HG03135 (cell line): ENCODE results near the gene TMEM88.
"Not testable (repeated sequence)": the region's sequence is repeated elsewhere in the genome, so short reads cannot be mapped to it uniquely, and the experiment has no call there.

Experiments
- ATAC-seq: cut with Tn5 transposase; IDR thresholded peaks from one replicate; pipeline ENCODE4 v1.9.1; 2021; ENCODE audit warnings: mild to moderate bottlenecking, moderate library complexity; ENCODE audit not compliant: unreplicated experiment

Gene TMEM88

GRCh38 chr17:7855660-7856010 is 769 bp downstream of the TMEM88 start:
- ATAC-seq: no peak

GRCh38 chr17:7856011-7856810 is 1.3 kb downstream of the TMEM88 start:
- ATAC-seq: no peak

- ATAC-seq: peak; percentile 65
These were observed 2.2 kb downstream of the TMEM88 start, which contains the start of gene NAA38 for GRCh38 chr17:7856811-7857712. Gene NAA38 (minus strand): TSS chr17:7857559. CDS start chr17:7857463, 96 bp downstream.

GRCh38 chr17:7857713-7858521 is 3.1 kb downstream of the TMEM88 start, which contains the start of gene CYB5D1:
Gene CYB5D1 (plus strand): TSS chr17:7858003. CDS start chr17:7858135, 132 bp downstream.
- ATAC-seq: peak; percentile 40

GRCh38 chr17:7858522-7858810 is 3.6 kb downstream of the TMEM88 start:
- no peak for ATAC-seq

GRCh38 chr17:7859028-7859427 is 4.2 kb downstream of the TMEM88 start:
- ATAC-seq: no peak

- no peak for ATAC-seq
These were observed 8.0 kb downstream of the TMEM88 start for GRCh38 chr17:7862692-7863437.

- not testable (repeated sequence) for ATAC-seq
These were observed 9.5 kb downstream of the TMEM88 start for GRCh38 chr17:7864384-7864783.

GRCh38 chr17:7864995-7865650 is 10.3 kb downstream of the TMEM88 start:
- ATAC-seq: no peak

- ATAC-seq: no peak
These were observed 13.0 kb downstream of the TMEM88 start for GRCh38 chr17:7867881-7868329.

- ATAC-seq: no peak
These were observed 18.2 kb downstream of the TMEM88 start for GRCh38 chr17:7873051-7873450.

- ATAC-seq: no peak
These were observed 21.0 kb downstream of the TMEM88 start for GRCh38 chr17:7875804-7876370.

- ATAC-seq: no peak
These were observed 23.4 kb downstream of the TMEM88 start for GRCh38 chr17:7878234-7878633.

- ATAC-seq: no peak
These were observed 25.4 kb downstream of the TMEM88 start for GRCh38 chr17:7880076-7880868.

GRCh38 chr17:7881276-7882054 is 26.6 kb downstream of the TMEM88 start:
- no peak for ATAC-seq

GRCh38 chr17:7882068-7882467 is 27.2 kb downstream of the TMEM88 start:
- ATAC-seq: no peak

GRCh38 chr17:7882629-7883028 is 27.8 kb downstream of the TMEM88 start:
- no peak for ATAC-seq
